Subcutaneous abdominal adipose tissue (tissue), 5 donors: ENCODE measurements around the gene ZNF468.
A peak's percentile ranks its signal among the peaks of the same experiment; 100 is the strongest.
"Not testable (repeated sequence)": the region's sequence is repeated elsewhere in the genome, so short reads cannot be mapped to it uniquely, and the experiment has no call there.

Experiments
- H3K27ac ChIP-seq: one replicate; pipeline ENCODE4 v1.7.0; 2013; ENCODE audit warnings: low read depth, mild to moderate bottlenecking, inconsistent platforms, low read length, moderate library complexity
- H3K27me3 ChIP-seq, 5 donors: one replicate each; pipeline ENCODE4 v1.7.0; 2013; ENCODE audit warnings: low read length in 5 of 5, inconsistent platforms in 1 of 5; ENCODE audit not compliant: control insufficient read depth in 5 of 5, insufficient read depth in 4 of 5
- H3K36me3 ChIP-seq, 5 donors: one replicate each; pipeline ENCODE4 v1.7.0; 2013; ENCODE audit warnings: low read length in 5 of 5; ENCODE audit not compliant: control insufficient read depth in 5 of 5, insufficient read depth in 5 of 5
- H3K4me1 ChIP-seq, 5 donors: one replicate each; pipeline ENCODE4 v1.7.0; 2013; ENCODE audit warnings: low read length in 5 of 5, mild to moderate bottlenecking in 3 of 5, moderate library complexity in 1 of 5; ENCODE audit not compliant: control insufficient read depth in 5 of 5, insufficient read depth in 5 of 5
- H3K4me3 ChIP-seq, 5 donors: one replicate each; pipeline ENCODE4 v1.7.0; 2013; ENCODE audit warnings: low read length in 5 of 5, low read depth in 1 of 5
- H3K9ac ChIP-seq, 5 donors: one replicate each; pipeline ENCODE4 v1.7.0; 2013; ENCODE audit warnings: low read length in 5 of 5, mild to moderate bottlenecking in 4 of 5, moderate library complexity in 3 of 5
- H3K9me3 ChIP-seq, 5 donors: one replicate each; pipeline ENCODE4 v1.7.0; 2013; ENCODE audit warnings: low read length in 5 of 5; ENCODE audit not compliant: control insufficient read depth in 5 of 5
- donor health status: healthy.
- donor health status: healthy.
- donor health status: healthy.
- donor health status: healthy.
- donor health status: healthy.

The ZNF468 gene

GRCh38 chr19:52829866-52830265 is 27.6 kb downstream of the ZNF468 start:
- not testable (repeated sequence) for H3K27me3 ChIP-seq, H3K36me3 ChIP-seq, H3K27ac ChIP-seq, H3K4me3 ChIP-seq, H3K4me1 ChIP-seq, H3K9ac ChIP-seq
- peaks cover 0 to 16% (median 0%) of the 10 kb centered on the region in 5 donors for H3K9me3 ChIP-seq

GRCh38 chr19:52825765-52826164 is 31.7 kb downstream of the ZNF468 start:
- Histone ChIP-seq H3K4me1 (peaks cover 0 to 5% (median 1%) of the 10 kb centered on the region in 5 donors), H3K36me3 (no peaks in the 10 kb centered on the region), H3K9me3 (peaks cover 0 to 4% (median 0%) of the 10 kb centered on the region in 5 donors), H3K27me3 (no peaks in the 10 kb centered on the region), H3K27ac (no peak overlapping the region), H3K4me3 (no peak overlapping the region), H3K9ac (no peak overlapping the region)

- H3K36me3 ChIP-seq = no peaks in the 10 kb centered on the region
- H3K9me3 ChIP-seq = peaks cover 0 to 4% (median 0%) of the 10 kb centered on the region in 5 donors
- H3K27me3 ChIP-seq = no peaks in the 10 kb centered on the region
- peaks cover 0 to 11% (median 7%) of the 10 kb centered on the region in 5 donors for H3K4me1 ChIP-seq
- H3K9ac ChIP-seq = no peak overlapping the region
- no peak overlapping the region for H3K27ac ChIP-seq
- no peak overlapping the region for H3K4me3 ChIP-seq
These were observed 33.7 kb downstream of the ZNF468 start for GRCh38 chr19:52823676-52824075.

GRCh38 chr19:52821204-52821960 is 36.0 kb downstream of the ZNF468 start, which contains the start of gene ZNF28:
TSS of gene ZNF28 (minus strand) at chr19:52821633. CDS start at chr19:52817958, 3,675 bp downstream.
- H3K27me3 ChIP-seq, H3K9me3 ChIP-seq, H3K27ac ChIP-seq: not testable (repeated sequence)
- peaks cover 0 to 10% (median 8%) of the 10 kb centered on the region in 5 donors for H3K36me3 ChIP-seq
- peak within 1 kb of the TSS; percentile 48 to 81 (median 63) for H3K9ac ChIP-seq
- H3K4me3 ChIP-seq = peak within 1 kb of the TSS; percentile 73 to 86 (median 80)
- H3K4me1 ChIP-seq = peaks cover 0 to 11% (median 7%) of the 10 kb centered on the region in 5 donors

GRCh38 chr19:52820472-52821203 is 36.8 kb downstream of the ZNF468 start:
- not testable (repeated sequence) for H3K27me3 ChIP-seq, H3K27ac ChIP-seq, H3K9me3 ChIP-seq
- peaks cover 0 to 11% (median 7%) of the 10 kb centered on the region in 5 donors for H3K4me1 ChIP-seq
- H3K9ac ChIP-seq = peak overlapping the region; percentile 48 to 81 (median 63)
- peak overlapping the region; percentile 73 to 86 (median 80) for H3K4me3 ChIP-seq
- peaks cover 0 to 11% (median 8%) of the 10 kb centered on the region in 5 donors for H3K36me3 ChIP-seq

- Histone ChIP-seq H3K36me3 (peaks cover 0 to 39% (median 25%) of the 10 kb centered on the region in 5 donors), H3K9ac (no peak overlapping the region), H3K9me3 (peaks cover 0 to 9% (median 0%) of the 10 kb centered on the region in 5 donors)
These were observed 47.6 kb downstream of the ZNF468 start for GRCh38 chr19:52809801-52810200.

GRCh38 chr19:52799950-52800640 is 57.3 kb downstream of the ZNF468 start:
- not testable (repeated sequence) for H3K4me1 ChIP-seq, H3K9ac ChIP-seq, H3K27me3 ChIP-seq, H3K27ac ChIP-seq
- H3K36me3 ChIP-seq = peaks cover 34 to 50% (median 45%) of the 10 kb centered on the region in 5 donors
- peaks cover 44 to 81% (median 68%) of the 10 kb centered on the region in 5 donors for H3K9me3 ChIP-seq
- peak overlapping the region in 4 of 5 donors; percentile 23 to 53 (median 43) for H3K4me3 ChIP-seq

More at GRCh38 chr19:52809801-52810200, 47.6 kb downstream of the ZNF468 start:
- Histone ChIP-seq H3K27me3 (no peaks in the 10 kb centered on the region), H3K4me1 (no peaks in the 10 kb centered on the region), H3K4me3 (no peak overlapping the region), H3K27ac (no peak overlapping the region)

- Histone ChIP-seq H3K9me3 (peaks cover 0 to 15% (median 7%) of the 10 kb centered on the region in 5 donors), H3K27me3 (no peaks in the 10 kb centered on the region), H3K27ac (no peak overlapping the region), H3K4me1 (peaks cover 0 to 18% (median 17%) of the 10 kb centered on the region in 5 donors), H3K9ac (no peak overlapping the region), H3K36me3 (no peaks in the 10 kb centered on the region), H3K4me3 (no peak overlapping the region)
These were observed 68.0 kb downstream of the ZNF468 start for GRCh38 chr19:52789440-52789839.
